Measurements from ENCODE around the gene MCCC2. TPM values are rescaled to one million over a fixed set of nuclear protein-coding genes. Genes with fewer than 3 reads are reported as not detected.

Gene MCCC2
- total and polyA plus RNA-seq, 2 of the 8 experiments (the other 6 are each of a cell fraction or from before 2014, with no cell fraction given), result 71.7 to 86.6 TPM

DNA sequence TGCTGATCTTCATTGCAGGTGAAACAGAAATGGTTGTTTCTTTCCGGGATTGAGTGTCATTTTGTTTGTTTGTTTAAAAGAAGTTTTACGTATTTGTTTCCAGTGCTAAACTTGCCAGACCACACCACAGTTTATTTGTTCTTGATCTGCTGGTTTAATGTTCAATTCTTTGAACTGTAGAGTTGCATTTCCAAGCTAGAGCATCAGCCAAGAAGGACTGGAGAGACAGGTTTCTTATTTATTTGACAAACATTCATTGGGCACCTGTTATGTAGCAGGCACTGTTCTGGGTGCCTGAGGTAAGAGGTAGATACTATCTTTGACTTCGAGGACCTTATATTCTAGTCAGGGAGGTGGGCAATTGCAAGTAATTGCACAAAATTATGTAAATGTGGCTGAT lies 45.0 kb downstream of the MCCC2 start (continued):
- TF ChIP-seq HDAC6 (IDR thresholded peaks at IDR 0.05; ENCODE audit: low read depth, low read length) (no peak), POLR2AphosphoS5 (IDR thresholded peaks at IDR 0.05; ENCODE audit: low read depth, low read length) (no peak)

All from H1 (cell line).